ENCODE measurements around the gene NELFCD.

DNA sequence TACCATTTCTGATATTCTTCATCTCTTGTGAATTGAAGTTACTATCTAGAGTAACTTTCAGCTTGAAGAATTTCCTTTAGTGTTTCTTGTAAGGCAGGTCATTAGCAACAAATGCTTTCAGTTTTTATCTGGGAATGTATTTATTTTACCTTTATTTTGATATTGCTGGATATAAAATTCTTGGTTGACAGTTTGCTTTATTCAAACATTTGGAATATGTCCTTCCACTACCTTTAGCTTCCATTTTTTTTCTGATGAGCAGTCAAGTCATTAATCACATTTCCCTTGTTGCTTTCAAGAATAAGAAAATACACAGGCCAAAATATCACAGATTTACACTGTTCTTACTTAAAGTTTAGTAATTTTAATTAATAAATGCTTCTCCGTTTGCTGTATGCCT, 5.7 kb upstream of the NELFCD start:
- TF ChIP-seq RAD21 (conservative IDR thresholded peaks at IDR 0.05) = no peak
- TF ChIP-seq, protein P1, sequence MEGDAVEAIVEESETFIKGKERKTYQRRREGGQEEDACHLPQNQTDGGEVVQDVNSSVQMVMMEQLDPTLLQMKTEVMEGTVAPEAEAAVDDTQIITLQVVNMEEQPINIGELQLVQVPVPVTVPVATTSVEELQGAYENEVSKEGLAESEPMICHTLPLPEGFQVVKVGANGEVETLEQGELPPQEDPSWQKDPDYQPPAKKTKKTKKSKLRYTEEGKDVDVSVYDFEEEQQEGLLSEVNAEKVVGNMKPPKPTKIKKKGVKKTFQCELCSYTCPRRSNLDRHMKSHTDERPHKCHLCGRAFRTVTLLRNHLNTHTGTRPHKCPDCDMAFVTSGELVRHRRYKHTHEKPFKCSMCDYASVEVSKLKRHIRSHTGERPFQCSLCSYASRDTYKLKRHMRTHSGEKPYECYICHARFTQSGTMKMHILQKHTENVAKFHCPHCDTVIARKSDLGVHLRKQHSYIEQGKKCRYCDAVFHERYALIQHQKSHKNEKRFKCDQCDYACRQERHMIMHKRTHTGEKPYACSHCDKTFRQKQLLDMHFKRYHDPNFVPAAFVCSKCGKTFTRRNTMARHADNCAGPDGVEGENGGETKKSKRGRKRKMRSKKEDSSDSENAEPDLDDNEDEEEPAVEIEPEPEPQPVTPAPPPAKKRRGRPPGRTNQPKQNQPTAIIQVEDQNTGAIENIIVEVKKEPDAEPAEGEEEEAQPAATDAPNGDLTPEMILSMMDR (IDR thresholded peaks at IDR 0.05; ENCODE audit: poor library complexity, severe bottlenecking) = no peak
- no peak for TF ChIP-seq EZH2 (IDR thresholded peaks at IDR 0.05; ENCODE audit: borderline replicate concordance, insufficient read depth, low read length, poor library complexity, severe bottlenecking)
